Measurements from ENCODE around the gene ABAT. TPM values are rescaled to one million over a fixed set of nuclear protein-coding genes. Genes with fewer than 3 reads are reported as not detected.

The ABAT gene
- total and polyA plus RNA-seq, 2 of the 8 experiments (the other 6 are each of a cell fraction or from before 2014, with no cell fraction given), result 6.4 to 8.4 TPM

GRCh38 chr16:8713635-8714172 is 39.3 kb downstream of the ABAT start:
- DNase-seq (ENCODE audit: low read depth in 1 of 2, low spot score in 2 of 2), result no peak
- Histone ChIP-seq H3K27me3 (replicated peaks in 1 of 4; ENCODE audit: control insufficient read depth in 3 of 4, extremely low read depth in 1 of 4, insufficient read depth in 3 of 4, low read length in 3 of 4) (no peaks in the 10 kb centered on the region; a peak in 1 of 7 replicates), H3K23me2 (ENCODE audit: low read depth, low read length) (peaks cover 3% of the 10 kb centered on the region; the same call in 1 of the 2 replicates), H2BK5ac (ENCODE audit: low read depth, low read length) (no peak overlapping the region), H3K14ac (ENCODE audit: insufficient read length) (no peak overlapping the region), H3K23ac (ENCODE audit: insufficient read length) (no peak overlapping the region), H4K5ac (ENCODE audit: insufficient read length, low read depth, low read length) (no peak overlapping the region), H4K8ac (ENCODE audit: extremely low read depth, insufficient read depth, low read length) (no peak overlapping the region; the same call in none of the 2 replicates), H2BK12ac (ENCODE audit: low read depth, low read length) (no peak overlapping the region), H3K9me3 (ENCODE audit: insufficient read depth in 2 of 2, low read depth in 1 of 2, low read length in 1 of 2) (no peaks in the 10 kb centered on the region), H3K79me1 (ENCODE audit: low read depth, low read length) (no peaks in the 10 kb centered on the region), H2BK120ac (replicated peaks; ENCODE audit: low read depth, low read length) (no peak overlapping the region), H3K18ac (ENCODE audit: extremely low read depth, low read length) (no peak overlapping the region), H2BK15ac (ENCODE audit: low read length) (0 out of 2 replicates have a peak overlapping the region, but pooled peaks have one; percentile 50), H3K4me1 (replicated peaks in 1 of 4; ENCODE audit: control insufficient read depth in 3 of 4, insufficient read depth in 4 of 4, low read length in 3 of 4) (peaks cover 0 to 9% (median 1%) of the 10 kb centered on the region in 4 experiments; a peak in 4 of 7 replicates), H3K4me3 (ENCODE audit: extremely low read depth in 1 of 4, insufficient read depth in 2 of 4, low read depth in 3 of 4, low read length in 4 of 4) (no peak overlapping the region), H3K79me2 (ENCODE audit: control insufficient read depth in 1 of 2, insufficient read depth in 2 of 2, low read length in 2 of 2) (no peaks in the 10 kb centered on the region), H3K36me3 (ENCODE audit: control insufficient read depth in 2 of 4, insufficient read depth in 4 of 4, low read length in 3 of 4) (no peaks in the 10 kb centered on the region), H3K4me2 (ENCODE audit: insufficient read depth in 1 of 2, low read depth in 2 of 2, low read length in 2 of 2) (peak overlapping the region in 1 of 2 experiments; percentile 61; a peak in 2 of 4 replicates), H3K4ac (replicated peaks; ENCODE audit: insufficient read length, low read depth, low read length) (no peak overlapping the region), H4K91ac (replicated peaks; ENCODE audit: insufficient read length, low read length) (no peak overlapping the region), H3K9ac (replicated peaks in 1 of 4; ENCODE audit: extremely low read depth in 1 of 4, low read depth in 3 of 4, low read length in 3 of 4) (peak overlapping the region in 1 of 4 experiments; percentile 42; a peak in 1 of 7 replicates), H2BK20ac (ENCODE audit: low read length) (no peak overlapping the region), H2AFZ (ENCODE audit: low read length) (no peak overlapping the region), H3K56ac (replicated peaks; ENCODE audit: insufficient read length, low read depth, low read length) (no peak overlapping the region), H3K27ac (ENCODE audit: low read depth, low read length) (no peak overlapping the region), H2AK5ac (ENCODE audit: low read depth, low read length) (no peak overlapping the region), H4K20me1 (replicated peaks in 1 of 2; ENCODE audit: control insufficient read depth in 1 of 2, insufficient read depth in 2 of 2, low read length in 2 of 2) (no peaks in the 10 kb centered on the region)
- CTCF ChIA-PET (ENCODE audit: partially characterized antibody), result interaction anchor here (0.9 to 1.8 kb wide), 5 partner anchors 44 to 232 kb away, joined by 3 to 8 read pairs (median 4); no protein-coding TSS in a partner anchor
- POLR2A ChIA-PET (ENCODE audit: partially characterized antibody), result interaction anchor here (0.7 to 1.4 kb wide), 2 partner anchors 10 to 151 kb away, joined by 3 read pairs; no protein-coding TSS in a partner anchor
- no peak for FAIRE-seq
- WGBS, 2 experiments (ENCODE audit: extremely low coverage in 1 of 2, insufficient coverage in 1 of 2, insufficient read length in 1 of 2, insufficient replicate concordance in 2 of 2, low coverage in 1 of 2, low lambda C conversion rate in 2 of 2, missing lambda C conversion rate in 1 of 2), result 87% methylated on average over 10 of the region's 10 CpGs; no CpG with 5 or more reads in 1 of the 2 experiments
- TF ChIP-seq RFX5 (IDR thresholded peaks at IDR 0.05; ENCODE audit: borderline replicate concordance, low read depth, low read length) (no peak), ATF3 (IDR thresholded peaks at IDR 0.05; ENCODE audit: insufficient read depth, low read depth, low read length) (no peak), USF2 (IDR thresholded peaks at IDR 0.05; ENCODE audit: low read length) (no peak), TCF12 (IDR thresholded peaks at IDR 0.05; ENCODE audit: low read depth, low read length) (no peak), RXRA (IDR thresholded peaks at IDR 0.05; ENCODE audit: insufficient read depth, low read depth, low read length) (no peak), SAP30 (IDR thresholded peaks at IDR 0.05; ENCODE audit: insufficient read depth, insufficient replicate concordance, low read length) (no peak), POLR2A (IDR thresholded peaks at IDR 0.05; ENCODE audit: control extremely low read depth in 1 of 2, low read depth in 2 of 2, low read length in 2 of 2) (no peak), FOSL1 (IDR thresholded peaks at IDR 0.05; ENCODE audit: insufficient read depth, low read depth, low read length) (no peak), SIRT6 (IDR thresholded peaks at IDR 0.05; ENCODE audit: low read length) (no peak), SIN3A (conservative IDR thresholded peaks at IDR 0.05 in 1 of 2, IDR thresholded peaks at IDR 0.05 in 1 of 2; ENCODE audit: low read depth in 1 of 2, low read length in 2 of 2) (no peak)
